Activated CD4-positive, alpha-beta T cell treated with anti-CD3 and anti-CD28 coated beads for 36 hours (primary cell): ENCODE data around the gene BCAS3. TPM values are rescaled to one million over a fixed set of nuclear protein-coding genes. Genes with fewer than 3 reads are reported as not detected.
"Not testable (repeated sequence)": the region's sequence is repeated elsewhere in the genome, so short reads cannot be mapped to it uniquely, and the experiment has no call there.

Source experiments
- ATAC-seq: fragments of 200-7000 bp; cut with Tn5 transposase; one replicate; pipeline ENCODE4 v1.10.0; 2021; ENCODE audit warnings: mild to moderate bottlenecking, moderate library complexity
- CTCF ChIA-PET: fragments of 350-600 bp; sonication (Branson Sonifier 250); formaldehyde crosslinking; loops from one replicate; lab custom pipeline; 2021; ENCODE audit warnings: antibody characterized with exemption; lab: Charles Lee
- POLR2A ChIA-PET: fragments of 350-600 bp; sonication (Branson Sonifier 250); formaldehyde crosslinking; loops from one replicate; lab custom pipeline; 2021; ENCODE audit warnings: antibody characterized with exemption, inconsistent platforms; lab: Charles Lee
- DNase-seq: peaks from one replicate; pipeline ENCODE4 v3.0.0-alpha.2; 2020
- H3K27ac Mint-ChIP-seq: one replicate; pipeline ENCODE4 v1.8.0; 2021; ENCODE audit warnings: mixed read lengths
- H3K27me3 Mint-ChIP-seq: one replicate; pipeline ENCODE4 v1.8.0; 2021; ENCODE audit warnings: mixed read lengths
- H3K36me3 Mint-ChIP-seq: one replicate; pipeline ENCODE4 v1.8.0; 2021; ENCODE audit warnings: low read depth, mixed read lengths
- H3K4me1 Mint-ChIP-seq: one replicate; pipeline ENCODE4 v1.8.0; 2021; ENCODE audit warnings: mixed read lengths
- H3K4me3 Mint-ChIP-seq: one replicate; pipeline ENCODE4 v1.8.0; 2021; ENCODE audit warnings: mild to moderate bottlenecking, moderate library complexity, mixed read lengths
- H3K9me3 Mint-ChIP-seq: one replicate; pipeline ENCODE4 v1.8.0; 2021; ENCODE audit warnings: low read depth, mixed read lengths
- intact Hi-C, 2 experiments: fragments of 100-400 bp; cut with DNase I in 1 of 2; cut with micrococcal nuclease in 1 of 2; formaldehyde crosslinking; loops; one replicate each; pipeline versions ENCODE4 v1.14.2 to v1.15.1; 2022 to 2024; cut with DNase I, micrococcal nuclease
- total RNA-seq, 2 experiments: library from RNA; stranded (reverse); gene quantifications; one replicate each; pipeline ENCODE4 v1.2.3, GENCODE V29; 2021

BCAS3 gene
- total RNA-seq, 2 experiments from 2014 or later = 7.2 to 7.5 TPM

DNA sequence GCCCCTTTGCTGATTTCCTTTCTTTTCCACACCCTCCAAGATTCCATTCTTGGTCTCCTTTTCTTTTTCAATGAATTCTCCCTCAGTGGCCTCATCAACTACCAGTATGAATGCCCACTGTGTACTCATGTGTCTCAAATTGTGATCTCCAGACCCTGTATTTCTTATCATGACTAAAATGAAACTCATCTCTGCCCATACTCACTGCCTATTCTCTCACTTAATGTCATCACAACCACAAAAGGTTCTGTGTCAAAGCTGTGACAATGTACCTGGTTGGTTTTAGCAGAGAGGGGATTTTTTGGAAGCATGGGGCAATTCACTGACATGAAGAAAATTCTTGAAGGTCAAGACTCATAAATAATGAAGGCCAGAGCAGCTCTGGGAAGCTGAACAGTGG is 763.0 kb downstream of the BCAS3 start:
- H3K9me3 Mint-ChIP-seq = peaks cover 16% of the 10 kb centered on the region
- H3K27me3 Mint-ChIP-seq = peaks cover 47% of the 10 kb centered on the region
- H3K36me3 Mint-ChIP-seq = peaks cover 4% of the 10 kb centered on the region
- DNase-seq (no peak), ATAC-seq (peak; percentile 73)
- no peak overlapping the region for H3K27ac Mint-ChIP-seq
- intact Hi-C loops = no loop called here
- H3K4me3 Mint-ChIP-seq = no peak overlapping the region
- ChIA-PET POLR2A (no interaction called here), CTCF (interaction anchor here (1.0 kb wide), 1 partner anchor 42 kb away, joined by 4 read pairs; no protein-coding TSS in a partner anchor)
- peaks cover 5% of the 10 kb centered on the region for H3K4me1 Mint-ChIP-seq

DNA sequence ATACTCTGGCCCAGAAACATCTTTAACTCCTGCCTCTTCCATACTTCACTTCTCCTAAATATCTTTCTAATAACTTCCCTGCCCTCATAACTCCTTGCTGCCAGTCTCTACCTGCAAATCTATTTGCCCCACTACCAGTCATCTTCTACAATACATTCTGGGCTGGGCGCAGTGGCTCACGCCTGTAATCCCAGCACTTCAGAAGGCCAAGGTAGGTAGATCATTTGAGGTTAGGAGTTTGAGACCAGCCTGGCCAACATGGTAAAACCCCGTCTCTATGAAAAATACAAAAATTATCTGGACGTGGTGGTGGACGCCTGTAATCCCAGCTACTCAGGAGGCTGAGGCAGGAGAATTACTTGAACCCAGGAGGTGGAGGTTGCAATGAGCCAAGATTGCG is 763.9 kb downstream of the BCAS3 start:
- Mint-ChIP-seq H3K9me3 (peaks cover 14% of the 10 kb centered on the region), H3K27me3 (peaks cover 48% of the 10 kb centered on the region)
- POLR2A ChIA-PET = not testable (repeated sequence)

DNA sequence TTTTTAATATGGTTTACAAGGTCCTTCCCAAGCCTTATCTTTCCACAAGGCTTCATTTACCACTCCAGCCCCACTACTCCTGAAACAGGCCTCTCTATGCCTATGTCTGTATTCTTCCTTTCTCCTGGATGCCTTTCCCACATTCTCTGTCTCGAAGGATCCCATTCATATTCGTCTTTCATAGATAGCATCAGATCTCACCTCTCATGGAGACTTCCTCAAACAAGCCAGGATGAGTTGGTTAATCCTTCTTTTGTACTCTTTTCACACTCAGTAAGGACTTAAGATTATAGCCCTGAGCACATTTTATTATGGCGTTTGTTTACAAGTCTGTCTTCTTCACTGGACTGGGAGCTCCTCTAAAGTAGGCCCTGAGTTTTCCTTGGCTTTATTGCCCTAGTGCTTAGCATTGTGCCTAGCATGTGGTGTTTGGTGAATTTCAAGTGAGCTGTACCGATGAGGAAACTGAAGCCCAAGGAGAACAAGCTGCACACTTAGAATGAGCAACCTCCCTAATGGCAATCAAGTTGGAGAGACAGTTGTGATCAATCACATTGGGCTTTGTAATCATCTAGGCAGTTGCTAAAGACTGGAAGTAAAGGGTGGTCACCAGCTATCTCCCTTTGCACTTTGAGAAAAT is 764.6 kb downstream of the BCAS3 start:
- intact Hi-C loops = no loop called here
- peaks cover 1% of the 10 kb centered on the region for H3K36me3 Mint-ChIP-seq
- ChIA-PET POLR2A (no interaction called here), CTCF (no interaction called here)
- peaks cover 5% of the 10 kb centered on the region for H3K4me1 Mint-ChIP-seq
- ATAC-seq (no peak), DNase-seq (no peak)
- H3K27ac Mint-ChIP-seq = no peak overlapping the region
- H3K9me3 Mint-ChIP-seq = peaks cover 10% of the 10 kb centered on the region
- H3K27me3 Mint-ChIP-seq = peaks cover 48% of the 10 kb centered on the region
- H3K4me3 Mint-ChIP-seq = no peak overlapping the region

More for the DNA sequence above, 763.9 kb downstream of the BCAS3 start:
- intact Hi-C loops, H3K27ac Mint-ChIP-seq, H3K36me3 Mint-ChIP-seq, H3K4me3 Mint-ChIP-seq, DNase-seq, H3K4me1 Mint-ChIP-seq, ATAC-seq: not testable (repeated sequence)
- CTCF ChIA-PET = interaction anchor here (1.0 kb wide), 1 partner anchor 41 kb away, joined by 4 read pairs; no protein-coding TSS in a partner anchor

Other genes starting within 250 kb of the BCAS3 start
- 10 to 100 TPM; 21.4 to 28.8 TPM for gene APPBP2, start 151.6 kb upstream of the BCAS3 start, total RNA-seq
- 1 to 10 TPM; 9.3 to 9.7 TPM for gene PPM1D, start 77.7 kb upstream of the BCAS3 start, total RNA-seq